ENCODE measurements around the gene LAMA4. TPM values are rescaled to one million over a fixed set of nuclear protein-coding genes. Genes with fewer than 3 reads are reported as not detected.

Gene LAMA4
- total and polyA plus RNA-seq, 4 donors = 2.1 to 6.0 (median 3.5) TPM

- TF ChIP-seq ZBTB33 (IDR thresholded peaks at IDR 0.05) (no peak), TAF1 (conservative IDR thresholded peaks at IDR 0.05) (no peak)
Measured at GRCh38 chr6:112257178-112257855, 3.0 kb upstream of the LAMA4 start (continued).

DNA sequence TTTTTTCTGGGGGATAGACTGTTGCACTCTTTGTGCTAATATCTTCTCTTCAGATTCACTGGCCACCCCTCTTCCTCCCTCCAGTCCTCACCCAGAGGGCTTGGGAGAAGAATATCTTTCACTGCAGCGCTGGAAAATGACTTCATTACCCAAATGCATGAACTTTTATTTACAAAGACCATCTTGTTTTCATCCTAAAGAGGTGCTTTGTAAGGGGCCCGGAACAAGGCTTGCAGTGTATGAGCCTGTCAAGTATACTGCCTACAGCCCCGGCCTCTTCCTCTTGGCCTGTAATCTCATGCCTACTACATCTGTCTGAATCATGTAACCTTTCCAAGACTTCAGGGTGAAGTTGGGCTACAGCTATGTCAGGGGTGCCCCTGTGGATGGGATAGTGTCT, 554 bp upstream of the LAMA4 start:
- DNase-seq (ENCODE audit: low spot score) = no peak
- H3K4me1 ChIP-seq (ENCODE audit: control insufficient read depth in 4 of 4, insufficient read depth in 4 of 4, low read length in 3 of 4) = peaks cover 0 to 18% (median 5%) of the 10 kb centered on the region in 4 donors
- H3K27ac ChIP-seq (ENCODE audit: low read depth in 1 of 2, low read length in 2 of 2) = no peak overlapping the region
- H3K27me3 ChIP-seq (ENCODE audit: control insufficient read depth in 4 of 4, insufficient read depth in 4 of 4, low read length in 3 of 4) = no peaks in the 10 kb centered on the region
- no peak overlapping the region for H3K9ac ChIP-seq (ENCODE audit: low read depth in 1 of 2, low read length in 2 of 2)
- H3K4me3 ChIP-seq (ENCODE audit: low read depth in 1 of 3, low read length in 3 of 3) = no peak overlapping the region
- H3K36me3 ChIP-seq (ENCODE audit: control insufficient read depth in 4 of 4, insufficient read depth in 3 of 4, low read depth in 1 of 4, low read length in 3 of 4) = no peaks in the 10 kb centered on the region
- 85% methylated on average over 3 of the region's 3 CpGs for WGBS
- TF ChIP-seq SP1 (IDR thresholded peaks at IDR 0.05) (no peak), NR2F2 (IDR thresholded peaks at IDR 0.05) (no peak), ZBTB33 (IDR thresholded peaks at IDR 0.05) (no peak), TAF1 (conservative IDR thresholded peaks at IDR 0.05) (no peak)
- H3K9me3 ChIP-seq (ENCODE audit: control insufficient read depth in 4 of 4, low read length in 3 of 4) = no peaks in the 10 kb centered on the region

GRCh38 chr6:112253498-112253840, 898 bp downstream of the LAMA4 start:
- TF ChIP-seq GABPA (IDR thresholded peaks at IDR 0.05 in 1 of 2, conservative IDR thresholded peaks at IDR 0.05 in 1 of 2) = no peak
- no peak for TF ChIP-seq TAF1 (conservative IDR thresholded peaks at IDR 0.05)
- peak in 1 of 2 donors; percentile 22 for TF ChIP-seq RXRA (IDR thresholded peaks at IDR 0.05)
- no peak for DNase-seq (ENCODE audit: low spot score)
- no peaks in the 10 kb centered on the region for H3K9me3 ChIP-seq (ENCODE audit: control insufficient read depth in 4 of 4, low read length in 3 of 4)
- peaks cover 0 to 18% (median 5%) of the 10 kb centered on the region in 4 donors for H3K4me1 ChIP-seq (ENCODE audit: control insufficient read depth in 4 of 4, insufficient read depth in 4 of 4, low read length in 3 of 4)
- peak overlapping the region; percentile 59 to 94 (median 88) for H3K4me3 ChIP-seq (ENCODE audit: low read depth in 1 of 3, low read length in 3 of 3)
- 5% methylated on average over 8 of the region's 8 CpGs for WGBS
- peak overlapping the region; percentile 57 to 77 for H3K9ac ChIP-seq (ENCODE audit: low read depth in 1 of 2, low read length in 2 of 2)
- no peaks in the 10 kb centered on the region for H3K36me3 ChIP-seq (ENCODE audit: control insufficient read depth in 4 of 4, insufficient read depth in 3 of 4, low read depth in 1 of 4, low read length in 3 of 4)
- H3K27me3 ChIP-seq (ENCODE audit: control insufficient read depth in 4 of 4, insufficient read depth in 4 of 4, low read length in 3 of 4) = no peaks in the 10 kb centered on the region
- H3K27ac ChIP-seq (ENCODE audit: low read depth in 1 of 2, low read length in 2 of 2) = peak overlapping the region; percentile 68 to 88

DNA sequence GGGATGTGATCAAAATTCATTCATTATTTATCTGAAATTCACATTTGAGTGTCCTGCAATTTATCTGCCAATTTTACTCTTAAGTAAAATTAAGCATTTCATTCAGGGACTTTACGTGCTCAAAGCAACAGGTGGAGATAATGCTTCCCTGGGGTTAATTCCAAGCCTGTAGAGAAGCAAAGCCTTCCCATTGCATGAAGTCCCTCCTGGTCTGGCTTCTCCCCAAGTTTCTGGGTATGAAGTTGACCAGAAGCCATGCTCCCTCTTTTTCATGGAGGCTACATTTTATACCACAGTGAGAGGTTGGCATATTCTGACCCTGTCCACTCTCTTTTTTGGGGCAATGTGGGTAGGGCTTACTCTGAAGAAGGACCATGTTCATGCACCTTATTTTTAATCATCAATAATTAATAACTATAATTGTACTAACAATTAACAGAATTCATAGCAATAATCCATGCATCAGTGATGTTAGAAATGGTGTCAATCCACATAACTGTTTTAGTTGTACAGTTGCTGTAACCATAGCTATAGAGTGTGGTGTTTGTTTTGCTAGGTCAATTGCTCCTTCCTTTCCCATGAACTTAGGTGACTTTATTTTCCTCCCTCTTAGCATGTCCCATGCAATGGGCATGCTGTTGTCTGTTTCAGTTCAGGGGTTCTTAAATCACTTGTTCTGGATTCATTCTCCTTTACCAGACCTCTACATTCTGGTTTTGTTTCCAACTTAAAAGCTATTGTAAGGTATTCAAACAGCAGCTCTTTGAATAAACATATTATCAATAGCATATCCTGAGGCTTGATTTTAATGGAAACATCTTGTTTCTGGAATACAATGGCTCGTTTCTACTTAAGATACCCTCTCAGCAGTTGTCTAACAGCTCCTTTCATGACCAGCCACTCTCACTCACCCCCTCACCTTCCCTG, 1.5 kb downstream of the LAMA4 start:
- H3K36me3 ChIP-seq (ENCODE audit: control insufficient read depth in 4 of 4, insufficient read depth in 3 of 4, low read depth in 1 of 4, low read length in 3 of 4) = no peaks in the 10 kb centered on the region
- TF ChIP-seq HNF4A (conservative IDR thresholded peaks at IDR 0.05) (no peak), EGR1 (IDR thresholded peaks at IDR 0.05; ENCODE audit: low read depth in 2 of 2) (no peak), TAF1 (conservative IDR thresholded peaks at IDR 0.05) (no peak), NR2F2 (IDR thresholded peaks at IDR 0.05) (peak; percentile 34)
- peak overlapping the region in 1 of 2 donors; percentile 18 for H3K9ac ChIP-seq (ENCODE audit: low read depth in 1 of 2, low read length in 2 of 2)
- peak overlapping the region; percentile 59 to 94 (median 88) for H3K4me3 ChIP-seq (ENCODE audit: low read depth in 1 of 3, low read length in 3 of 3)
- no peaks in the 10 kb centered on the region for H3K27me3 ChIP-seq (ENCODE audit: control insufficient read depth in 4 of 4, insufficient read depth in 4 of 4, low read length in 3 of 4)
- peak overlapping the region; percentile 68 to 88 for H3K27ac ChIP-seq (ENCODE audit: low read depth in 1 of 2, low read length in 2 of 2)
- no peak for DNase-seq (ENCODE audit: low spot score)
- 53% methylated on average over 2 of the region's 2 CpGs for WGBS
- peaks cover 0 to 18% (median 5%) of the 10 kb centered on the region in 4 donors for H3K4me1 ChIP-seq (ENCODE audit: control insufficient read depth in 4 of 4, insufficient read depth in 4 of 4, low read length in 3 of 4)
- no peaks in the 10 kb centered on the region for H3K9me3 ChIP-seq (ENCODE audit: control insufficient read depth in 4 of 4, low read length in 3 of 4)

Data from liver (tissue), 9 donors.